A549 (cell line): ENCODE results near the gene VWA5B1. TPM values are rescaled to one million over a fixed set of nuclear protein-coding genes. Genes with fewer than 3 reads are reported as not detected.

Source experiments
- ATAC-seq, 2 experiments: fragments of 200-7000 bp in 1 of 2; fragments of >200 bp in 1 of 2; cut with Nextera tagmentation in 1 of 2; cut with Tn5 transposase in 1 of 2; 3 replicates each; pipeline versions ENCODE4 v1.8.0 to v1.9.1; 2018 to 2020; ENCODE audit warnings: mild to moderate bottlenecking in 1 of 2, moderate library complexity in 1 of 2
- CTCF ChIA-PET: fragments of 300-600 bp; sonication (Branson Sonifier 250); formaldehyde crosslinking; extraction: SDS; loops from one replicate; lab custom pipeline; 2021; ENCODE audit warnings: antibody characterized with exemption, inconsistent platforms; lab: Yijun Ruan, JAX
- POLR2A ChIA-PET: fragments of 350-600 bp; formaldehyde crosslinking; extraction: SDS; loops from one replicate; lab custom pipeline; 2021; ENCODE audit warnings: antibody characterized with exemption, inconsistent platforms; lab: Yijun Ruan, JAX
- DNase-seq, 2 experiments: peaks; one replicate each; pipeline versions ENCODE4 v3.0.0 to v3.0.0-alpha.2; 2011 to 2016; ENCODE audit warnings: low read depth in 1 of 2, low spot score in 1 of 2
- FAIRE-seq: peaks from 2 replicates; lab custom pipeline; 2011; peaks lifted over from hg19 to GRCh38; lab: Jason Lieb, UNC
- H3K27ac ChIP-seq, 2 experiments: fragments of >200 bp; sonication (Bioruptor Twin); formaldehyde crosslinking; 3 replicates each; pipeline ENCODE4 v1.5.1; 2016 to 2017
- H3K4me1 ChIP-seq: fragments of >200 bp; sonication (Bioruptor Twin); formaldehyde crosslinking; 3 replicates; pipeline ENCODE4 v1.6.1; 2016
- H3K4me2 ChIP-seq: fragments of >200 bp; sonication (Bioruptor Twin); formaldehyde crosslinking; 3 replicates; pipeline ENCODE4 v1.6.1; 2016
- H3K4me3 ChIP-seq: fragments of >200 bp; sonication (Bioruptor Twin); formaldehyde crosslinking; 3 replicates; pipeline ENCODE4 v1.5.1; 2016
- H3K9me3 ChIP-seq: fragments of >200 bp; sonication (Bioruptor Twin); formaldehyde crosslinking; 3 replicates; pipeline ENCODE4 v1.6.1; 2016
- BHLHE40 ChIP-seq: IDR thresholded peaks from 2 replicates; pipeline ENCODE4 v1.6.1; 2012; ENCODE audit warnings: low read depth, low read length, inconsistent platforms
- CBX8 ChIP-seq: fragments of 200-600 bp; sonication (generic); IDR thresholded peaks from 2 replicates; pipeline ENCODE4 v1.6.1; 2016
- CHD4 ChIP-seq: fragments of 200-600 bp; sonication (generic); IDR thresholded peaks from 2 replicates; pipeline ENCODE4 v1.6.1; 2016; ENCODE audit warnings: antibody characterized with exemption, mild to moderate bottlenecking, borderline replicate concordance
- EHF ChIP-seq: fragments of 250-450 bp; sonication (Bioruptor Pico); IDR thresholded peaks from 2 replicates; pipeline ENCODE4 v1.5.0; 2020; ENCODE audit warnings: mild to moderate bottlenecking
- EHMT2 ChIP-seq: fragments of 200-600 bp; sonication (generic); IDR thresholded peaks from 2 replicates; pipeline ENCODE4 v1.6.1; 2016; ENCODE audit warnings: antibody characterized with exemption, low read depth, mild to moderate bottlenecking, moderate library complexity
- FOSL2 ChIP-seq, 2 experiments: fragments of 450-650 bp in 1 of 2; fragments of >200 bp in 1 of 2; sonication (Bioruptor Twin) in 1 of 2; formaldehyde crosslinking; IDR thresholded peaks; 2 replicates each; pipeline versions ENCODE4 v1.5.0 to v1.6.1; 2016 to 2020; ENCODE audit warnings: mild to moderate bottlenecking in 1 of 2, moderate library complexity in 1 of 2
- HEYL ChIP-seq: fragments of 250-450 bp; sonication (Bioruptor Pico); IDR thresholded peaks from 2 replicates; pipeline ENCODE4 v1.8.0; 2021; ENCODE audit warnings: mild to moderate bottlenecking, moderate library complexity
- HOXB5 ChIP-seq: fragments of 250-450 bp; sonication (Bioruptor Pico); IDR thresholded peaks from 2 replicates; pipeline ENCODE4 v1.5.0; 2020; ENCODE audit warnings: mild to moderate bottlenecking, moderate library complexity
- JUNB ChIP-seq: fragments of >200 bp; sonication (Bioruptor Twin); formaldehyde crosslinking; IDR thresholded peaks from 2 replicates; pipeline ENCODE4 v1.6.1; 2016
- KDM1A ChIP-seq: fragments of 200-600 bp; sonication (generic); IDR thresholded peaks from 2 replicates; pipeline ENCODE4 v1.6.1; 2016; ENCODE audit warnings: low read depth, mild to moderate bottlenecking
- KDM5A ChIP-seq: fragments of 200-600 bp; sonication (generic); IDR thresholded peaks from 2 replicates; pipeline ENCODE4 v1.6.1; 2016; ENCODE audit warnings: antibody characterized with exemption, mild to moderate bottlenecking
- MAX ChIP-seq: IDR thresholded peaks from 2 replicates; pipeline ENCODE4 v1.6.1; 2012
- MAZ ChIP-seq: fragments of 150-350 bp; IDR thresholded peaks from 2 replicates; pipeline ENCODE4 v1.6.1; 2014; ENCODE audit warnings: antibody characterized with exemption, low read depth, low read length, borderline replicate concordance
- PHF8 ChIP-seq: fragments of 200-600 bp; sonication (generic); IDR thresholded peaks from 2 replicates; pipeline ENCODE4 v1.6.1; 2016; ENCODE audit warnings: low read depth, mild to moderate bottlenecking, antibody characterized with exemption, moderate library complexity, borderline replicate concordance
- POLR2A ChIP-seq: IDR thresholded peaks from 2 replicates; pipeline ENCODE4 v1.6.1; 2012; ENCODE audit warnings: mild to moderate bottlenecking, low read length
- SMC3 ChIP-seq: fragments of >200 bp; sonication (Bioruptor Twin); formaldehyde crosslinking; IDR thresholded peaks from 3 replicates; pipeline ENCODE4 v1.6.1; 2018; ENCODE audit warnings: inconsistent platforms
- SREBF2 ChIP-seq: fragments of 450-650 bp; IDR thresholded peaks from 2 replicates; pipeline ENCODE4 v1.6.1; 2014; ENCODE audit warnings: mild to moderate bottlenecking, moderate library complexity
- ZC3H11A ChIP-seq: fragments of 450-650 bp; IDR thresholded peaks from 2 replicates; pipeline ENCODE4 v1.6.1; 2014; ENCODE audit warnings: antibody characterized with exemption, mild to moderate bottlenecking
- WGBS: methylation state at CpG from one replicate; pipeline ENCODE4 v1.1.6; 2017; ENCODE audit errors: missing lambda C conversion rate; 5-methylcytosine and 5-hydroxymethylcytosine counted together
- polyA plus RNA-seq, 4 experiments: library from polyadenylated mRNA; depleted of rRNA in 3 of 4; stranded (reverse); fragments of >200 nt; fragmentation: RNase III in 1 of 4; extraction: RNeasy Plus Mini Kit Qiagen cat#74134 plus additional on column Dnase treatment in 1 of 4; gene quantifications; 2 replicates in 3 of 4; 3 replicates in 1 of 4; pipeline ENCODE4 v1.2.3, GENCODE V29; 2011 to 2017
- TF ChIP-seq, protein P1 (sequence below): fragments of >200 bp; sonication (Bioruptor Twin); formaldehyde crosslinking; IDR thresholded peaks from 3 replicates; pipeline ENCODE4 v1.6.1; 2016
- TF ChIP-seq, protein P2 (sequence below): fragments of 250-450 bp; sonication (Bioruptor Pico); IDR thresholded peaks from 2 replicates; pipeline ENCODE4 v1.5.0; 2021; ENCODE audit warnings: mild to moderate bottlenecking, moderate library complexity, borderline replicate concordance
- TF ChIP-seq, protein P3 (sequence below): fragments of 450-650 bp; IDR thresholded peaks from 2 replicates; pipeline ENCODE4 v1.6.1; 2014; ENCODE audit warnings: antibody characterized with exemption

The VWA5B1 gene
- polyA plus RNA-seq, 2 of the 4 experiments (the other 2 are of a cell fraction), result not detected

DNA sequence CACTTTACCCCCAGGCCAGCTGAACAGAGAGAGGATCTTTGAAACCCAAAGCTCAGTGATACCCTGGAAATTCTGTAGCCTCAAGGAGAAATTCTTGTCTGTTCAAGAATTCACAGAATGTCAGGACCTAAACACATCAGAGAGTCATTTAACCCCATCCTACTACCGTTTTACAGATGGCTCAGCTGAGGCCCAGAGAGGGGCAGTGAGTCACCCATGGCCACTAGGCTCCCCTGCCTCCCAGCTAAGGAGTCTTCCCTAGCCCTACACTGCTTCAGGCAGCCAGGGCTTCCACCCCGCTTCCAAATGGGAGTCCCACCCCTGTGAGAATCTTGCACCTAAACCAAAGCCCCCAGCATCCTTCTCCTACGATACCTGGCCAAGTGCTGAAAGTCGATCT lies 28.3 kb downstream of the VWA5B1 start:
- ChIA-PET POLR2A (no interaction called here), CTCF (interaction anchor here (1.5 kb wide), 1 partner anchor 106 kb away, joined by 6 read pairs; no protein-coding TSS in a partner anchor)
- TF ChIP-seq MAX, result no peak
- TF ChIP-seq SMC3, result no peak
- Histone ChIP-seq H3K9me3 (no peaks in the 10 kb centered on the region), H3K4me1 (no peaks in the 10 kb centered on the region), H3K4me2 (no peak overlapping the region), H3K27ac (no peak overlapping the region), H3K4me3 (no peak overlapping the region)
- FAIRE-seq (no peak), ATAC-seq (no peak), DNase-seq (no peak)
- WGBS, result 61% methylated on average over 4 of the region's 4 CpGs

DNA sequence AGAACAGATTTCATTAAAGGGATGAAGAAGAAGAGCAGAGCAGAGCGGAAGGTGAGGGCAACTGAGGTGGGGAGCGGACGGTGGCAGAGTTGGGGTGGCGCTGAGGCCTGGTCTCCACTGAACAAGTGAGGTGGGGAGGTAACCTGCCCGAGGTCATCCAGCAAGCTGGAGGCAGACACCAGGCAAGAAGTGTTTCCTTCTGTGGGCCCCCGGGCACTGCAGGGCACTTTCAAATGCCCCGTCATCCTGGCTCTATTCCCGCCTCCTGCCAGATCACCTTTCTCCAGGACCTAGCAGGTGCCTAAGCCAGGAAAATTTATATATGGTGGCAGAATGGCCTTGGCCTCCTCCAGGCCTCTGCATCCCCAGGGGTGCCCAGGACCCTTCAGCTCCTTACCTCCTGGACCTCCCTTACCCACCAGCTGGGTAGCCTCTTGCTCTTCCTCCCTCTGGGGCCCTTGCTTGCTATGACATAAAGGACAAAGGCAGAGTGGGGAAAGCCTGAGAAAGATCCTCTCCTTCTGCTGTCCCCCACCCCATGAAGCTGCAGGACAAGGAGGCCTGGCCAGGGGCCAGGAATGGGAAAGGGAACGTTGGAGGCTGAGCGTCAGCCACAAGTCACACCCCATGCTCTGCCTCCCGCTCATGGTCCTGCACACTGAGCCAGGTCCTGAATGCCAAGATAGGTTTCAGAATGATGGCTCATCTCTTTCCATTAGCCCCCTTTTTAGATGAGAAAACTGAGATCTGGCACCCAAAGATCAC lies 29.0 kb downstream of the VWA5B1 start:
- TF ChIP-seq POLR2A (no peak), FOSL2 (IDR thresholded peaks at IDR 0.05) (no peak), FOSL2 (CRISPR knock-in tag; IDR thresholded peaks at IDR 0.05) (no peak), EHF (CRISPR knock-in tag) (no peak), KDM5A (no peak), JUNB (no peak)
- no peak overlapping the region for H3K4me3 ChIP-seq
- H3K4me2 ChIP-seq, result no peak overlapping the region
- H3K4me1 ChIP-seq, result no peaks in the 10 kb centered on the region
- FAIRE-seq (no peak), DNase-seq (no peak), ATAC-seq (no peak)
- ChIA-PET CTCF (interaction anchor here (1.5 kb wide), 1 partner anchor 107 kb away, joined by 6 read pairs; no protein-coding TSS in a partner anchor), POLR2A (no interaction called here)
- WGBS, result 70% methylated on average over 11 of the region's 11 CpGs
- H3K27ac ChIP-seq, result no peak overlapping the region
- H3K9me3 ChIP-seq, result no peaks in the 10 kb centered on the region

GRCh38 chr1:20320704-20321103 lies 30.0 kb downstream of the VWA5B1 start:
- no peak for FAIRE-seq
- TF ChIP-seq HOXB5, result no peak
- no peak for TF ChIP-seq CBX8
- TF ChIP-seq HEYL, result no peak
- no peak for TF ChIP-seq EHF (CRISPR knock-in tag)
- TF ChIP-seq, protein P1, sequence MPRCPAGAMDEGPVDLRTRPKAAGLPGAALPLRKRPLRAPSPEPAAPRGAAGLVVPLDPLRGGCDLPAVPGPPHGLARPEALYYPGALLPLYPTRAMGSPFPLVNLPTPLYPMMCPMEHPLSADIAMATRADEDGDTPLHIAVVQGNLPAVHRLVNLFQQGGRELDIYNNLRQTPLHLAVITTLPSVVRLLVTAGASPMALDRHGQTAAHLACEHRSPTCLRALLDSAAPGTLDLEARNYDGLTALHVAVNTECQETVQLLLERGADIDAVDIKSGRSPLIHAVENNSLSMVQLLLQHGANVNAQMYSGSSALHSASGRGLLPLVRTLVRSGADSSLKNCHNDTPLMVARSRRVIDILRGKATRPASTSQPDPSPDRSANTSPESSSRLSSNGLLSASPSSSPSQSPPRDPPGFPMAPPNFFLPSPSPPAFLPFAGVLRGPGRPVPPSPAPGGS, result no peak
- TF ChIP-seq, protein P2, sequence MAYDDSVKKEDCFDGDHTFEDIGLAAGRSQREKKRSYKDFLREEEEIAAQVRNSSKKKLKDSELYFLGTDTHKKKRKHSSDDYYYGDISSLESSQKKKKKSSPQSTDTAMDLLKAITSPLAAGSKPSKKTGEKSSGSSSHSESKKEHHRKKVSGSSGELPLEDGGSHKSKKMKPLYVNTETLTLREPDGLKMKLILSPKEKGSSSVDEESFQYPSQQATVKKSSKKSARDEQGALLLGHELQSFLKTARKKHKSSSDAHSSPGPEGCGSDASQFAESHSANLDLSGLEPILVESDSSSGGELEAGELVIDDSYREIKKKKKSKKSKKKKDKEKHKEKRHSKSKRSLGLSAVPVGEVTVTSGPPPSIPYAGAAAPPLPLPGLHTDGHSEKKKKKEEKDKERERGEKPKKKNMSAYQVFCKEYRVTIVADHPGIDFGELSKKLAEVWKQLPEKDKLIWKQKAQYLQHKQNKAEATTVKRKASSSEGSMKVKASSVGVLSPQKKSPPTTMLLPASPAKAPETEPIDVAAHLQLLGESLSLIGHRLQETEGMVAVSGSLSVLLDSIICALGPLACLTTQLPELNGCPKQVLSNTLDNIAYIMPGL, result no peak
- H3K4me2 ChIP-seq, result no peak overlapping the region
- DNase-seq, result no peak
- H3K4me1 ChIP-seq, result no peaks in the 10 kb centered on the region
- POLR2A ChIA-PET, result no interaction called here
- no peak overlapping the region for H3K27ac ChIP-seq
- H3K4me3 ChIP-seq, result no peak overlapping the region
- WGBS, result 76% methylated on average over 6 of the region's 6 CpGs
- H3K9me3 ChIP-seq, result no peaks in the 10 kb centered on the region
- no peak for ATAC-seq
- CTCF ChIA-PET, result no interaction called here

DNA sequence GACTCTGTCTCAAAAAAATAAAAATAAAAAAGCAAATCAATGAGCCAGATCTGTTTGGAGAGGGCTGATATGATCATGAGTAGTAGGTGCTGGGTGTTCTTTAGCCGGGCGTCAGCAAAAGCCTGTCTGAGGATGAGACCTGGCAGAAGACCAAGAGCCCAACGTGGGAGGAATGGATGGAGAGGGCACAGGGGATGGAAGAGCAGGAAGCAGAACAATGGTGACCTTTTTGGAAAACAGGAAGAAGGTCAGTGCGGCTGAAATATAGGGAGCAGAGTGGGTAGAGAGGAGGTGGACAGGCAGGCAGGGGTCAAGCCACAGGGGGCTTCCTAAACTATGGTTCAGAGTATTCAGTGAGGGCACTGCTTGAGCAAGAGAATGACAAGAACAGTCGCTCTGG lies 30.9 kb downstream of the VWA5B1 start:
- H3K4me2 ChIP-seq, result no peak overlapping the region
- no peak overlapping the region for H3K4me3 ChIP-seq
- no peak for FAIRE-seq
- WGBS, result 43% methylated on average over 5 of the region's 5 CpGs
- H3K27ac ChIP-seq, result no peak overlapping the region
- H3K4me1 ChIP-seq, result no peaks in the 10 kb centered on the region
- ChIA-PET CTCF (no interaction called here), POLR2A (no interaction called here)
- TF ChIP-seq EHMT2 (no peak), HOXB5 (no peak), MAZ (no peak), SREBF2 (no peak), ZC3H11A (no peak), KDM1A (no peak), BHLHE40 (no peak), KDM5A (no peak), CHD4 (no peak), CBX8 (no peak), POLR2A (no peak), PHF8 (no peak), FOSL2 (IDR thresholded peaks at IDR 0.05) (no peak), FOSL2 (CRISPR knock-in tag; IDR thresholded peaks at IDR 0.05) (no peak)
- TF ChIP-seq, protein P3, sequence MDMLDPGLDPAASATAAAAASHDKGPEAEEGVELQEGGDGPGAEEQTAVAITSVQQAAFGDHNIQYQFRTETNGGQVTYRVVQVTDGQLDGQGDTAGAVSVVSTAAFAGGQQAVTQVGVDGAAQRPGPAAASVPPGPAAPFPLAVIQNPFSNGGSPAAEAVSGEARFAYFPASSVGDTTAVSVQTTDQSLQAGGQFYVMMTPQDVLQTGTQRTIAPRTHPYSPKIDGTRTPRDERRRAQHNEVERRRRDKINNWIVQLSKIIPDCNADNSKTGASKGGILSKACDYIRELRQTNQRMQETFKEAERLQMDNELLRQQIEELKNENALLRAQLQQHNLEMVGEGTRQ, result no peak
- no peaks in the 10 kb centered on the region for H3K9me3 ChIP-seq
- no peak for DNase-seq
- ATAC-seq, result no peak
